ENCODE results near the gene P2RY14. TPM values are rescaled to one million over a fixed set of nuclear protein-coding genes. Genes with fewer than 3 reads are reported as not detected.

P2RY14 gene
- total and polyA plus RNA-seq, 7 experiments from 2014 or later, result 0.11 to 5.7 (median 0.27) TPM; not detected in 2

GRCh38 chr3:151312972-151313371 lies 34.6 kb upstream of the P2RY14 start:
- DNase-seq (no peak), ATAC-seq (no peak)
- Histone ChIP-seq H3K36me3 (ENCODE audit: control insufficient read depth in 2 of 3, insufficient read depth in 3 of 3, low read length in 3 of 3) (no peaks in the 10 kb centered on the region), H3K27me3 (ENCODE audit: control insufficient read depth in 2 of 2, insufficient read depth in 2 of 2, low read length in 2 of 2) (no peaks in the 10 kb centered on the region), H3K27ac (ENCODE audit: low read depth, low read length) (no peak overlapping the region), H3K4me1 (ENCODE audit: control insufficient read depth in 2 of 2, insufficient read depth in 2 of 2, low read length in 2 of 2) (no peaks in the 10 kb centered on the region), H3K9me3 (ENCODE audit: control insufficient read depth in 2 of 3, low read length in 3 of 3) (no peaks in the 10 kb centered on the region), H3K4me3 (ENCODE audit: low read length) (no peak overlapping the region)
- no peak overlapping the region for H3K27ac Mint-ChIP-seq
- ChIA-PET CTCF (interaction anchor here (0.9 kb wide), 1 partner anchor 9 kb away, joined by 3 read pairs; no protein-coding TSS in a partner anchor), POLR2A (no interaction called here)
- intact Hi-C loops (cut with micrococcal nuclease), result no loop called here
- H3K4me1 Mint-ChIP-seq, result peaks cover 0 to 9% (median 0%) of the 10 kb centered on the region in 7 donors
- no peaks in the 10 kb centered on the region for H3K36me3 Mint-ChIP-seq
- no peaks in the 10 kb centered on the region for H3K9me3 Mint-ChIP-seq
- H3K4me3 Mint-ChIP-seq, result no peak overlapping the region
- peaks cover 0 to 6% (median 4%) of the 10 kb centered on the region in 5 donors for H3K27me3 Mint-ChIP-seq

DNA sequence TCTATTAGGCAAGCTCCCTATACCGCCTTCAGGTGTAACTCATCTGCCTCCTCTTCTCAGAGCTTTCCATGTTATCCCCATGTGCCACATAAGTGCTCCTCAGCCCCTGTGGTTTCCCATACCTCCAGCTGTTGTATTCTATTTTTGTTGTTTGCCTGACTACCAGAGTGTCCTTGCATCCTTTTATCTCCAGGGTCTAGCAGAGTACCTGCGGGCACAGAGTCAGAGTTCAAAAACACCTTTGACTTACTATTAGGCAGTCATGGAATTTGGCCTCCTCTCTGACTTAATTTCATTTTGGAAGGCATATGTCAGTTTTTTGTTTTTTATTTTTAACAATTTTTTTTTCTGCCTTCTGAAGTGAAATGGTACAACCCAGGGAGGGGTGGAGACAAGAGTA lies 31.2 kb upstream of the P2RY14 start:
- ATAC-seq (no peak), DNase-seq (no peak)
- no peak overlapping the region for H3K27ac Mint-ChIP-seq
- H3K4me3 Mint-ChIP-seq, result no peak overlapping the region
- Histone ChIP-seq H3K27me3 (ENCODE audit: control insufficient read depth in 2 of 2, insufficient read depth in 2 of 2, low read length in 2 of 2) (no peaks in the 10 kb centered on the region), H3K9me3 (ENCODE audit: control insufficient read depth in 2 of 3, low read length in 3 of 3) (no peaks in the 10 kb centered on the region), H3K27ac (ENCODE audit: low read depth, low read length) (no peak overlapping the region), H3K4me1 (ENCODE audit: control insufficient read depth in 2 of 2, insufficient read depth in 2 of 2, low read length in 2 of 2) (peaks cover 0 to 11% of the 10 kb centered on the region in 2 donors), H3K36me3 (ENCODE audit: control insufficient read depth in 2 of 3, insufficient read depth in 3 of 3, low read length in 3 of 3) (no peaks in the 10 kb centered on the region), H3K4me3 (ENCODE audit: low read length) (no peak overlapping the region)
- peaks cover 0 to 14% (median 5%) of the 10 kb centered on the region in 7 donors for H3K4me1 Mint-ChIP-seq
- intact Hi-C loops (cut with micrococcal nuclease), result no loop called here
- CTCF ChIA-PET, result no interaction called here
- POLR2A ChIA-PET, result no interaction called here
- no peaks in the 10 kb centered on the region for H3K36me3 Mint-ChIP-seq
- H3K9me3 Mint-ChIP-seq, result no peaks in the 10 kb centered on the region
- peaks cover 0 to 4% (median 0%) of the 10 kb centered on the region in 5 donors for H3K27me3 Mint-ChIP-seq

GRCh38 chr3:151307583-151308488 lies 29.5 kb upstream of the P2RY14 start:
- intact Hi-C loops (cut with micrococcal nuclease), result no loop called here
- H3K27ac ChIP-seq (ENCODE audit: low read depth, low read length), result no peak overlapping the region
- H3K27me3 Mint-ChIP-seq, result peaks cover 0 to 14% (median 6%) of the 10 kb centered on the region in 5 donors
- ATAC-seq, result no peak
- no peak overlapping the region for H3K4me3 Mint-ChIP-seq
- H3K27me3 ChIP-seq (ENCODE audit: control insufficient read depth in 2 of 2, insufficient read depth in 2 of 2, low read length in 2 of 2), result no peaks in the 10 kb centered on the region
- POLR2A ChIA-PET, result interaction anchor here (0.8 to 1.6 kb wide), 2 partner anchors 29 to 139 kb away, joined by 3 to 4 read pairs; no protein-coding TSS in a partner anchor
- CTCF ChIA-PET, result interaction anchor here (0.6 to 0.7 kb wide), 2 partner anchors 11 kb away, joined by 3 read pairs; no protein-coding TSS in a partner anchor
- H3K9me3 ChIP-seq (ENCODE audit: control insufficient read depth in 2 of 3, low read length in 3 of 3), result no peaks in the 10 kb centered on the region
- no peak overlapping the region for H3K4me3 ChIP-seq (ENCODE audit: low read length)
- H3K4me1 ChIP-seq (ENCODE audit: control insufficient read depth in 2 of 2, insufficient read depth in 2 of 2, low read length in 2 of 2), result peaks cover 0 to 11% of the 10 kb centered on the region in 2 donors
- no peak for DNase-seq
- H3K9me3 Mint-ChIP-seq, result no peaks in the 10 kb centered on the region
- no peak overlapping the region for H3K27ac Mint-ChIP-seq
- H3K36me3 ChIP-seq (ENCODE audit: control insufficient read depth in 2 of 3, insufficient read depth in 3 of 3, low read length in 3 of 3), result no peaks in the 10 kb centered on the region
- H3K36me3 Mint-ChIP-seq, result peaks cover 0 to 2% (median 0%) of the 10 kb centered on the region in 5 donors
- peaks cover 0 to 14% (median 5%) of the 10 kb centered on the region in 7 donors for H3K4me1 Mint-ChIP-seq

DNA sequence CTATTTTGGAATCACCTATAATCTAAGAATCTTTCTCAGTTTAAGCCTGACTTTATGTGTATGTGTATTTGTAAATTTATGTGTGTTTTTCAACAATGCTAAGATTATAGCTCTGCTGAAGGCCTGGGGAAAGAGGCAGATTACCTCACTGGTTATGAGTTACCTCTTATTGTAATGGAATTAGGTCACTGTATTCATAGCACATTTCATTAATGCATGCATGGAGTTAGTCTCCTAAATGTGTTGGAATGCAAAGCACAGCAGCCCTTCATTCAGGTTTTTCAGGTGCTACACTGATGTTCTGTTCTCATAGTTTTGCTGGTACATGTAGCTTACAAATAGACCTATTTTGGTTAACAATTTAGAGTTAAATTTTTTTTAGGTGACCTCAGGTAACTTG lies 28.8 kb upstream of the P2RY14 start:
- Histone ChIP-seq H3K27me3 (ENCODE audit: control insufficient read depth in 2 of 2, insufficient read depth in 2 of 2, low read length in 2 of 2) (no peaks in the 10 kb centered on the region), H3K36me3 (ENCODE audit: control insufficient read depth in 2 of 3, insufficient read depth in 3 of 3, low read length in 3 of 3) (no peaks in the 10 kb centered on the region), H3K4me1 (ENCODE audit: control insufficient read depth in 2 of 2, insufficient read depth in 2 of 2, low read length in 2 of 2) (peaks cover 0 to 11% of the 10 kb centered on the region in 2 donors), H3K27ac (ENCODE audit: low read depth, low read length) (no peak overlapping the region), H3K9me3 (ENCODE audit: control insufficient read depth in 2 of 3, low read length in 3 of 3) (no peaks in the 10 kb centered on the region), H3K4me3 (ENCODE audit: low read length) (no peak overlapping the region)
- POLR2A ChIA-PET, result interaction anchor here (0.8 to 1.6 kb wide), 2 partner anchors 28 to 139 kb away, joined by 3 to 4 read pairs; no protein-coding TSS in a partner anchor
- ATAC-seq (no peak), DNase-seq (no peak)
- peaks cover 0 to 17% (median 10%) of the 10 kb centered on the region in 5 donors for H3K27me3 Mint-ChIP-seq
- no peak overlapping the region for H3K4me3 Mint-ChIP-seq
- peaks cover 0 to 14% (median 5%) of the 10 kb centered on the region in 7 donors for H3K4me1 Mint-ChIP-seq
- no peak overlapping the region for H3K27ac Mint-ChIP-seq
- CTCF ChIA-PET, result no interaction called here
- intact Hi-C loops (cut with micrococcal nuclease), result no loop called here
- H3K9me3 Mint-ChIP-seq, result no peaks in the 10 kb centered on the region
- H3K36me3 Mint-ChIP-seq, result peaks cover 0 to 2% (median 0%) of the 10 kb centered on the region in 5 donors

GRCh38 chr3:151306168-151306810 lies 27.9 kb upstream of the P2RY14 start:
- no peaks in the 10 kb centered on the region for H3K9me3 Mint-ChIP-seq
- no peak overlapping the region for H3K27ac Mint-ChIP-seq
- POLR2A ChIA-PET, result no interaction called here
- Histone ChIP-seq H3K4me1 (ENCODE audit: control insufficient read depth in 2 of 2, insufficient read depth in 2 of 2, low read length in 2 of 2) (peaks cover 0 to 11% of the 10 kb centered on the region in 2 donors), H3K27me3 (ENCODE audit: control insufficient read depth in 2 of 2, insufficient read depth in 2 of 2, low read length in 2 of 2) (peaks cover 0 to 2% of the 10 kb centered on the region in 2 donors), H3K27ac (ENCODE audit: low read depth, low read length) (no peak overlapping the region), H3K36me3 (ENCODE audit: control insufficient read depth in 2 of 3, insufficient read depth in 3 of 3, low read length in 3 of 3) (no peaks in the 10 kb centered on the region), H3K4me3 (ENCODE audit: low read length) (no peak overlapping the region), H3K9me3 (ENCODE audit: control insufficient read depth in 2 of 3, low read length in 3 of 3) (no peaks in the 10 kb centered on the region)
- H3K4me1 Mint-ChIP-seq, result peaks cover 0 to 19% (median 5%) of the 10 kb centered on the region in 7 donors
- H3K36me3 Mint-ChIP-seq, result peaks cover 0 to 2% (median 0%) of the 10 kb centered on the region in 5 donors
- peaks cover 0 to 17% (median 10%) of the 10 kb centered on the region in 5 donors for H3K27me3 Mint-ChIP-seq
- intact Hi-C loops (cut with micrococcal nuclease), result no loop called here
- ATAC-seq, result no peak
- H3K4me3 Mint-ChIP-seq, result no peak overlapping the region
- CTCF ChIA-PET, result no interaction called here
- no peak for DNase-seq

- Mint-ChIP-seq H3K27ac (no peak overlapping the region), H3K27me3 (peaks cover 0 to 17% (median 10%) of the 10 kb centered on the region in 5 donors), H3K36me3 (peaks cover 0 to 2% (median 0%) of the 10 kb centered on the region in 5 donors), H3K9me3 (no peaks in the 10 kb centered on the region), H3K4me3 (no peak overlapping the region), H3K4me1 (peaks cover 0 to 22% (median 5%) of the 10 kb centered on the region in 7 donors)
- ChIA-PET POLR2A (no interaction called here), CTCF (no interaction called here)
- H3K4me1 ChIP-seq (ENCODE audit: control insufficient read depth in 2 of 2, insufficient read depth in 2 of 2, low read length in 2 of 2), result peaks cover 0 to 11% of the 10 kb centered on the region in 2 donors
- peaks cover 0 to 2% of the 10 kb centered on the region in 2 donors for H3K27me3 ChIP-seq (ENCODE audit: control insufficient read depth in 2 of 2, insufficient read depth in 2 of 2, low read length in 2 of 2)
- intact Hi-C loops (cut with micrococcal nuclease), result no loop called here
- no peak for DNase-seq
- no peak overlapping the region for H3K4me3 ChIP-seq (ENCODE audit: low read length)
- no peak overlapping the region for H3K27ac ChIP-seq (ENCODE audit: low read depth, low read length)
- no peak for ATAC-seq
- H3K9me3 ChIP-seq (ENCODE audit: control insufficient read depth in 2 of 3, low read length in 3 of 3), result no peaks in the 10 kb centered on the region
- no peaks in the 10 kb centered on the region for H3K36me3 ChIP-seq (ENCODE audit: control insufficient read depth in 2 of 3, insufficient read depth in 3 of 3, low read length in 3 of 3)
Observed at GRCh38 chr3:151305775-151306151, 27.4 kb upstream of the P2RY14 start.

Measured in naive thymus-derived CD4-positive, alpha-beta T cell (primary cell).